ENCODE results near the gene KRTAP5-4.

DNA sequence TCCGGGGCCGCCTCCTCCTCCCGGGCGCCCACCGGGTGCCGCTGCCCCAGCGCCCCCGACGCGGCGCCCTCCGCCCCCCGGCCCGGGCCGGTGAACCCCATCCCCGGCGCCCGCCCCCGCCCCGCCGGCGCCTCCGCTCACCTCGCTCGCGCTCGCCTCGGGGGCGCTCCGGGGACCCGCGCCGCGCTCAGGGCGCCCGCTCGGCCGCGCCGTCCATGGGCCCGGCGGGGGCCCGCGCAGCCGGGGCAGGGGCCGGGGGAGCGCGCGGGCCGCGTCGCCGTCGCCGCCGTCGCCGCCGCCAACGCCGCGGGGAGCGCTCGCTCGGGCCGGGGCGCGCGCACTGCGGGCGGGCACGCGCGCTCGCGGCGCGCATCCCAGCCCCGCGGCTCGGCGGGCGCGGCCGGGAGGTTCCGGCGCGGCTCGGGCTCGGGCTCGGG lies 50.2 kb downstream of the KRTAP5-4 start:
- TF ChIP-seq EZH2 (IDR thresholded peaks at IDR 0.05; ENCODE audit: low read length, missing control alignments): no peak
- TF ChIP-seq, protein P1, sequence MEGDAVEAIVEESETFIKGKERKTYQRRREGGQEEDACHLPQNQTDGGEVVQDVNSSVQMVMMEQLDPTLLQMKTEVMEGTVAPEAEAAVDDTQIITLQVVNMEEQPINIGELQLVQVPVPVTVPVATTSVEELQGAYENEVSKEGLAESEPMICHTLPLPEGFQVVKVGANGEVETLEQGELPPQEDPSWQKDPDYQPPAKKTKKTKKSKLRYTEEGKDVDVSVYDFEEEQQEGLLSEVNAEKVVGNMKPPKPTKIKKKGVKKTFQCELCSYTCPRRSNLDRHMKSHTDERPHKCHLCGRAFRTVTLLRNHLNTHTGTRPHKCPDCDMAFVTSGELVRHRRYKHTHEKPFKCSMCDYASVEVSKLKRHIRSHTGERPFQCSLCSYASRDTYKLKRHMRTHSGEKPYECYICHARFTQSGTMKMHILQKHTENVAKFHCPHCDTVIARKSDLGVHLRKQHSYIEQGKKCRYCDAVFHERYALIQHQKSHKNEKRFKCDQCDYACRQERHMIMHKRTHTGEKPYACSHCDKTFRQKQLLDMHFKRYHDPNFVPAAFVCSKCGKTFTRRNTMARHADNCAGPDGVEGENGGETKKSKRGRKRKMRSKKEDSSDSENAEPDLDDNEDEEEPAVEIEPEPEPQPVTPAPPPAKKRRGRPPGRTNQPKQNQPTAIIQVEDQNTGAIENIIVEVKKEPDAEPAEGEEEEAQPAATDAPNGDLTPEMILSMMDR (conservative IDR thresholded peaks at IDR 0.05 in 1 of 2, IDR thresholded peaks at IDR 0.05 in 1 of 2; ENCODE audit: low read depth in 1 of 2, low read length in 2 of 2): no peak
